ENCODE measurements around the gene MAGEB3.
"Not testable (repeated sequence)": the region's sequence is repeated elsewhere in the genome, so short reads cannot be mapped to it uniquely, and the experiment has no call there.

The MAGEB3 gene

GRCh38 chrX:30230395-30230794, at the start of gene MAGEB3:
TSS of gene MAGEB3 (plus strand) at chrX:30230657. CDS start at chrX:30235925, 5,268 bp downstream.
- peak; percentile 62 for DNase-seq

GRCh38 chrX:30181353-30181752, 49.1 kb upstream of the MAGEB3 start:
- DNase-seq = no peak

GRCh38 chrX:30183554-30183953, 46.9 kb upstream of the MAGEB3 start:
- no peak for DNase-seq

GRCh38 chrX:30190426-30190825, 40.0 kb upstream of the MAGEB3 start:
- DNase-seq = no peak

GRCh38 chrX:30193910-30194309, 36.5 kb upstream of the MAGEB3 start:
- DNase-seq = not testable (repeated sequence)

- DNase-seq = no peak
These were observed 34.1 kb upstream of the MAGEB3 start for GRCh38 chrX:30196322-30196721.

GRCh38 chrX:30212172-30212571, 18.3 kb upstream of the MAGEB3 start:
- DNase-seq = no peak

- DNase-seq = no peak
These were observed 15.1 kb upstream of the MAGEB3 start, which contains the start of gene MAGEB2 for GRCh38 chrX:30215357-30215843. TSS of gene MAGEB2 (plus strand) at chrX:30215563. CDS start at chrX:30218581, 3,018 bp downstream.

- DNase-seq = no peak
These were observed 13.0 kb upstream of the MAGEB3 start for GRCh38 chrX:30217465-30217864.

GRCh38 chrX:30219372-30219771, 11.1 kb upstream of the MAGEB3 start:
- no peak for DNase-seq

GRCh38 chrX:30220661-30221060, 9.8 kb upstream of the MAGEB3 start:
- no peak for DNase-seq

GRCh38 chrX:30224536-30224935, 5.9 kb upstream of the MAGEB3 start:
- DNase-seq = no peak

- DNase-seq = no peak
These were observed 1.9 kb upstream of the MAGEB3 start for GRCh38 chrX:30228526-30228925.

GRCh38 chrX:30241724-30242415, 11.4 kb downstream of the MAGEB3 start, which contains the start of gene MAGEB4:
TSS of gene MAGEB4 (plus strand) at chrX:30242000. CDS start at chrX:30242136, 136 bp downstream.
- peak; percentile 60 for DNase-seq

GRCh38 chrX:30246769-30247489, 16.5 kb downstream of the MAGEB3 start, which contains the start of gene MAGEB1:
TSS of gene MAGEB1 (plus strand) at chrX:30247146. CDS start at chrX:30250494, 3,348 bp downstream.
- no peak for DNase-seq

GRCh38 chrX:30248854-30249253, 18.4 kb downstream of the MAGEB3 start:
- no peak for DNase-seq

- DNase-seq = no peak
These were observed 22.8 kb downstream of the MAGEB3 start for GRCh38 chrX:30253257-30253656.

- no peak for DNase-seq
These were observed 29.5 kb downstream of the MAGEB3 start for GRCh38 chrX:30259927-30260326.

- DNase-seq = no peak
These were observed 30.6 kb downstream of the MAGEB3 start for GRCh38 chrX:30261012-30261411.

GRCh38 chrX:30262763-30263162, 32.3 kb downstream of the MAGEB3 start:
- DNase-seq = no peak

GRCh38 chrX:30270639-30271038, 40.2 kb downstream of the MAGEB3 start:
- DNase-seq = no peak

- DNase-seq = no peak
These were observed 45.0 kb downstream of the MAGEB3 start for GRCh38 chrX:30275498-30275897.

GRCh38 chrX:30278365-30278764, 47.9 kb downstream of the MAGEB3 start:
- DNase-seq = no peak

GRCh38 chrX:30280428-30280827, 50.0 kb downstream of the MAGEB3 start:
- DNase-seq = no peak

Data from islet precursor cell (in vitro differentiated cells).